DMS153 treated with DMSO at 0.1 percent for 48 hours (cell line): ENCODE results near the gene NUP160.
"Not testable (repeated sequence)": the region's sequence is repeated elsewhere in the genome, so short reads cannot be mapped to it uniquely, and the experiment has no call there.

Experiments used
- DNase-seq: peaks from one replicate; lab custom pipeline; 2025; ENCODE audit not compliant: unreplicated experiment; lab: John Stamatoyannopoulos, UW

The NUP160 gene, protein sequence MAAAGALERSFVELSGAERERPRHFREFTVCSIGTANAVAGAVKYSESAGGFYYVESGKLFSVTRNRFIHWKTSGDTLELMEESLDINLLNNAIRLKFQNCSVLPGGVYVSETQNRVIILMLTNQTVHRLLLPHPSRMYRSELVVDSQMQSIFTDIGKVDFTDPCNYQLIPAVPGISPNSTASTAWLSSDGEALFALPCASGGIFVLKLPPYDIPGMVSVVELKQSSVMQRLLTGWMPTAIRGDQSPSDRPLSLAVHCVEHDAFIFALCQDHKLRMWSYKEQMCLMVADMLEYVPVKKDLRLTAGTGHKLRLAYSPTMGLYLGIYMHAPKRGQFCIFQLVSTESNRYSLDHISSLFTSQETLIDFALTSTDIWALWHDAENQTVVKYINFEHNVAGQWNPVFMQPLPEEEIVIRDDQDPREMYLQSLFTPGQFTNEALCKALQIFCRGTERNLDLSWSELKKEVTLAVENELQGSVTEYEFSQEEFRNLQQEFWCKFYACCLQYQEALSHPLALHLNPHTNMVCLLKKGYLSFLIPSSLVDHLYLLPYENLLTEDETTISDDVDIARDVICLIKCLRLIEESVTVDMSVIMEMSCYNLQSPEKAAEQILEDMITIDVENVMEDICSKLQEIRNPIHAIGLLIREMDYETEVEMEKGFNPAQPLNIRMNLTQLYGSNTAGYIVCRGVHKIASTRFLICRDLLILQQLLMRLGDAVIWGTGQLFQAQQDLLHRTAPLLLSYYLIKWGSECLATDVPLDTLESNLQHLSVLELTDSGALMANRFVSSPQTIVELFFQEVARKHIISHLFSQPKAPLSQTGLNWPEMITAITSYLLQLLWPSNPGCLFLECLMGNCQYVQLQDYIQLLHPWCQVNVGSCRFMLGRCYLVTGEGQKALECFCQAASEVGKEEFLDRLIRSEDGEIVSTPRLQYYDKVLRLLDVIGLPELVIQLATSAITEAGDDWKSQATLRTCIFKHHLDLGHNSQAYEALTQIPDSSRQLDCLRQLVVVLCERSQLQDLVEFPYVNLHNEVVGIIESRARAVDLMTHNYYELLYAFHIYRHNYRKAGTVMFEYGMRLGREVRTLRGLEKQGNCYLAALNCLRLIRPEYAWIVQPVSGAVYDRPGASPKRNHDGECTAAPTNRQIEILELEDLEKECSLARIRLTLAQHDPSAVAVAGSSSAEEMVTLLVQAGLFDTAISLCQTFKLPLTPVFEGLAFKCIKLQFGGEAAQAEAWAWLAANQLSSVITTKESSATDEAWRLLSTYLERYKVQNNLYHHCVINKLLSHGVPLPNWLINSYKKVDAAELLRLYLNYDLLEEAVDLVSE (N-terminal part only)

DNA sequence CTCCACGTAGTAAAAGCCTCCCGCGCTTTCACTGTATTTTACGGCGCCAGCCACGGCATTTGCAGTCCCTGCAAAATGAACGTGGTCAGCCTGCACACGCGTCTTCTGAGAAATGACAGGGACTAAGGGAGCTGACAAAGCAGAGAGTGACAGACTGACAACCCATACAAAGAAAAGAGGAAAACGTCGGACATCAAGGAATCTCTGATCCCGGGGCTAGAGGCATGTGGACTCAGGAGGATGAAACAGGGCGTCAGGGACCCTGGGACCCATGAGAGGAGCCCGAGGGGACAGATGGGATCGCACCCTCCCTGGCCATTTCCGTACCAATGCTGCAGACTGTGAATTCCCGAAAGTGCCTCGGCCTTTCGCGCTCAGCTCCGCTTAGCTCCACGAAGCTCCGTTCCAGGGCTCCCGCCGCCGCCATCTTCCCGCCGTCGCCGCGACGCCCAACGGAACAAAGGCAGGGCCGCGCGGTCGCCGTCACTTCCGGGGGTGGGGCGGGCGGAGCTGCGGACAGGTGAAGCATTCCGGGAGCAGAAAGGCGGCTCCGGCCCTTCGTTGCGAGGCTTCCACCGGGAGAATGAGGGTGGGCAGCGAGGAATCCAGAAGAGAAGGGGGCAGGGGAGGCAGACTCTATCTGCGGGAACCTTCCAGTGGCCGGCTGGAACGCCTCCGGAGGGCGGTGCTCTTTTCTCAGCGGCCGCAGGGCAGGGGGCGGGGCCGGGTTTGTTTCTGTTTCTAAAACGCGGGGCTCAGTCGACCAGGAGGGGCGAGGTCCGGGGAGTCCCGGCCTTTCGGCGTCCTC lies at the start of gene NUP160:
Gene NUP160, minus strand, starts transcription at position 459 of the 808 bp plus-strand sequence. Its CDS starts 32 bp downstream, at position 427.
- DNase-seq: peak; percentile 54

DNA sequence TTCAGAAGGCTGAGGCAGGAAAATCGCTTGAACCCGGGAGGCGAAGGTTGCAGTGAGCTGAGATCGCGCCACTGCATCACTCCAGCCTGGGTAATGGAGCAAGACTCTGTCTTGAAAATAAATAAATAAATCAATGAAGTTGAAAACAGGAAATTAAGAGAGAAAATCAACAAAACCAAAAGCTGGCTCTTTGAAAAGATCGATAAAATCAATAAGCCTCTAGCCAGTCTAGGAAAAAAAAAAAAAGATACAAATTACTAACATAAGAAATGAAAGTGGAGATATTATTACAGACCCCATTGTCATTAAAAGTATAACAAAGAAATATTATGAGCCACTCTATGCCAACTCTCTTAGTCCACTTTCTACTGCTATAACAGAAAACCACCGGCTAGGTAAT lies 48.0 kb upstream of the NUP160 start:
- DNase-seq: no peak

DNA sequence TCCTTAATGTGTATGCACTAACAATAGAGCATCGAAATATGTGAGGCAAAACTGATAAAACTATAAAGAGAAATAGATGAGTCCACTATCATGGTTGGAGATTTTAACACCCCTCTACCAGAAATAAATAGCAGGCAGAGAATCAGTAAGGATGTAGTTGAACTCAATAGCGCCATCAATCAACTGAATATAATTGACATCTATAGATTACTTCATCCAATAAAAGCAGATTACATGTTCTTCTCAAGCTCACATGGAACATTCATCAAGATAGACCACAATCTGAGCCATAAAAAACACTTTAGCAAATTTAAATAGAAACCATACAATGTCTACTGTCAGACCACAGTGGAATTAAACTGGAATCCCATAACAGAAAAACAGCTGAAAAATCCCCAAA lies 46.9 kb upstream of the NUP160 start:
- no peak for DNase-seq

DNA sequence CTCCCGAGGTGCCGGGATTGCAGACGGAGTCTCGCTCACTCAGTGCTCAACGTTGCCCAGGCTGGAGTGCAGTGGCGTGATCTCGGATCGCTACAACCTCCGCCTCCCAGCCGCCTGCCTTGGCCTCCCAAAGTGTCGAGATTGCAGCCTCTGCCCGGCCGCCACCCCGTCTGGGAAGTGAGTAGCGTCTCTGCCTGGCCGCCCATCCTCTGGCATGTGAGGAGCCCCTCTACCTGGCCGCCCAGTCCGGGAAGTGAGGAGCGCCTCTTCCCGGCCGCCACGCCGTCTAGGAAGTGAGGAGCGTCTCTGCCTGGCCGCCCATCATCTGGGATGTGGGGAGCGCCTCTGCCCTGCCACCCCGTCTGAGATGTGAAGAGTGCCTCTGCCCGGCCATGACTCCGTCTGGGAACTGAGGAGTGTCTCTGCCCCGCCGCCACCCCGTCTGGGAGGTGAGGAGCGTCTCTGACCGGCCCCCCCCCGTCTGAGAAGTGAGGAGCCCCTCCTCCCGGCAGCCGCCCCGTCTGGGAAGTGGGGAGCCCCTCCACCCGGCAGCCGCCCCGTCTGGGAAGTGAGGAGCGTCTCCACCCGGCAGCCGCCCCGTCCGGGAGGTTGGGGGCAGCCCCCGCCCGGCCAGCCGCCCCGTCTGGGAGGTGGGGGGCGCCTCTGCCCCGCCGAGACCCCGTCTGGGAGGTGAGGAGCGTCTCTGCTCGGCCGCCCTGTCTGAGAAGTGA lies 44.6 kb upstream of the NUP160 start:
- not testable (repeated sequence) for DNase-seq

DNA sequence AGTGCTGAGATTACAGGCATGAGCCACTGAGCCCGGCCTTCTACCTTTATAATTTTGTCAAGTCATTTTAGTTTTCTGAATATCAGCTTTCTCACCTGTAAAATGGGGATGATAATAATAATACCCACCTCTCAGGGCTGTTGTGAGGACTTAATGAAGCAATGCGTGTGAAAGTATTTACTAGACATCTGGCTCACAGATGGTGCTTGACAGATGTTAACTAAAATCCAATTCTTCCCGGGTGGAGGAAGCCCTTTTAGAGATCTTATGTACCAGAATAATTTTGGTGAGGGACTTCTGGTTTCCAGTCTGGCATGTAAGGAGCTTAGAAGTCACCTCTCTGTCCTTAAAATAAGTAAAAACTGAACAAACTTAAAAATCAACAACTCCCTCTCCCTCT lies 43.7 kb upstream of the NUP160 start:
- no peak for DNase-seq

DNA sequence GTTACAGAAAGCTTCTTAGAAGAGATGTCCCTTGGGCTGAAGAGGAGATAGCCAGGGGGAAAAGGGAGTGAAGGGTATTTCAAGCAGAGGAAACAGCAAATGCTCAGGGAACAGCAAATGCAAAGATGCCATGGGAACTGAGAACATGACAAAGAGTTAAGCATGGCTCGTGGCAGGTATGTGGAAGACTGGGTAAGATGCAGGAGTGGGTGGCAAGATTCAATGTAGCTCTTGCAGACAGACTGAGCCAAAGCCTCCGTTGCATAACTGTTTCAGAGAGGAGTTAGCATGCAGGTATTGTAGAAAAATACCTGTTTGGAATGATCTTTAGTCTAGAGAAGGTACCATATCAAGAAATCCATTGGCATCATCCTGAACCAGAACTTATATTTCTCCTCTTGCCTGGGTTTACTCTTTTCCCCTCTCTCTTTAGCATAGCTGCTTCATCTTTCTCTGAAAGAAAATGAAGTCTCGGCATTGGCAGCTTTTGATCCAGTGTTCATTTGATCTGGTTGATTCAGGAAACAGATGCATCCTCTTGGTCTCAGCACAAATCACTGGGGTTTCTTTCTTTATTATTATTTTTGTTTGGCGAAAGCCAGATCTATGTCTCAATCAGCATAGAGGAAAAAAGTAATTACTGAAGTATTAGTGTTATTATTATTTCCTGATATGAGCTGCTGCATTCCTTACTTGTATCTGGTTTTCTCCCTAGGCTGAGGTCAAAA lies 41.7 kb upstream of the NUP160 start:
- no peak for DNase-seq

DNA sequence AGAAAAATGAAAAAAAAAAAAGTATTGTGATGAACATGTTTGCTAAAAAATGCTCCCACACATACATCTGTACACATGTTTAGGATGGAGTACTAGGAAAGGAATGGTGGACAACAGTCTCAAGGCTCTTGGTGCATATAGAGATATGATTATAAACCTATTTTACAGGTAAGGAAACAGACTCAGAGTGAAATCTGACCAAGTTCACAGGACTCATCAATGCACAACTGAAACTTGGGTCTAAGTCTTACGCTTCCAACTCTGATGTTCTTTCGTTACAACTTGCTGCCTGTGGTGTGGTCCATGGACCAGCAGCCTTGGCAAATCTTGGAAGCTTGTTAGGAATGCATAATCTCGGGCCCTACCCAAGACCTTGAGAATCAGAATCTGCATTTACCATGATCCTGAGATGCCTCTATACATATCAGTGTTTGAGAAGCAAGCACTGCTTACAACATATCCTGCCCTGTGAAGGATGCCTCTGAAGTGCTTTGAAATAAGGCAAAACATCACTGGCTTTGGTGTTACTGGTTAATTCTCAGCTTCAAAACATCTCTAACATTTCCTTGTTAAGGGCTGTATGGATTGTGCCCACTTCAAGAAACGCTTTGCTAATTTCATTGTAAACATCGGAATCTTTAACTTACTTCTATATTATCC lies 39.9 kb upstream of the NUP160 start:
- no peak for DNase-seq

DNA sequence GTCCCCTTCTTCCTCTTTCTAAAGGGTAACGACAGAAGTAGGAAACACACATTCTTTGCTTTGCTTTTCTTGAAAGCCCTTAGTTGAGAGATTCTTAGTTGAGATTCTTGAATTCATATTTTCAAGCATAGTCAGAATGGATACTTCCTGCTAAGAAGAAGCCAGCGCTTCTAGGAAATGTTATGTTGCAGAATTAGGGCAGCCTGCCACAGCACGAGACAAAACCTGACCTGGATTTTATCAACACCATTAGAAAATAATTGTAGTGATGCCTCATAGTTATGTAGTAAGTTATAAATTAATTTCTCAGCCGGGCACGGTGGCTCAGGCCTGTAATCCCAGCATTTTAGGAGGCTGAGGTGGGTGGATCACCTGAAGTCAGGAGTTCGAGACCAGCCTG lies 37.9 kb upstream of the NUP160 start:
- no peak for DNase-seq

DNA sequence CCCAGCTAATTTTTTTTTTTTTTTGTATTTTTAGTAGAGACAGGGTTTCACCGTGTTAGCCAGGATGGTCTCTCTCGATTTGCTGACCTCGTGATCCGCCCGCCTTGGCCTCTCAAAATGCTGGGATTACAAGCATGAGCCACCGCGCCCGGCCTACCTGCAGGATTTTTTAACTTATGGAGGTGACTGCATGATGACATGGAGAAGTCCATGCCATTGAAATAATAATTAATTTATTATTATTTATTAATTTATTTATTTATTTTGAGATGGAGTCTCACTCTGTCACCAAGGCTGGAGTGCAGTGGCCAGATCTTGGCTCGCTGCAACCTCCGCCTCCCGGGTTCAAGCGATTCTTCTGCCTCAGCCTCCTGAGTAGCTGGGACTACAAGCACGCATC lies 34.3 kb upstream of the NUP160 start:
- not testable (repeated sequence) for DNase-seq

DNA sequence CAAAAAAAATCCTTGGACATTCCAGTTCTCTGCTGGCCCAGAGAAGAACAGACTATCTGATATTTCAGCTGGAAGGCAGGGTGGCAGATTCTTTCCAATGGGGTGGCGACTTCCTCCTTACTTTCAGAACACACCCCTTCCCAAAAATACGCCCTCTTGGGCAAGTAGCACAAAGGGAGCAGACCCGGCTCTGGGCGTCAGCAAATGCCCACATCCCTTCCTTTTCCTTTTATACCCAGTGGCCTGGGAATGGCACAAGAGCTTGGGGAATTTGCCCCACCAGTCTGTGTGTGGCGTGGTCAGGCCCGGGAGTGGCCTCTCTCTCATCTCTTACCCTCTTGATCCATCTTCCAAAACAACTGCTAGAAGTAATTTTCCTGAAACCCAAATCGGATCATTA lies 33.0 kb upstream of the NUP160 start:
- no peak for DNase-seq

DNA sequence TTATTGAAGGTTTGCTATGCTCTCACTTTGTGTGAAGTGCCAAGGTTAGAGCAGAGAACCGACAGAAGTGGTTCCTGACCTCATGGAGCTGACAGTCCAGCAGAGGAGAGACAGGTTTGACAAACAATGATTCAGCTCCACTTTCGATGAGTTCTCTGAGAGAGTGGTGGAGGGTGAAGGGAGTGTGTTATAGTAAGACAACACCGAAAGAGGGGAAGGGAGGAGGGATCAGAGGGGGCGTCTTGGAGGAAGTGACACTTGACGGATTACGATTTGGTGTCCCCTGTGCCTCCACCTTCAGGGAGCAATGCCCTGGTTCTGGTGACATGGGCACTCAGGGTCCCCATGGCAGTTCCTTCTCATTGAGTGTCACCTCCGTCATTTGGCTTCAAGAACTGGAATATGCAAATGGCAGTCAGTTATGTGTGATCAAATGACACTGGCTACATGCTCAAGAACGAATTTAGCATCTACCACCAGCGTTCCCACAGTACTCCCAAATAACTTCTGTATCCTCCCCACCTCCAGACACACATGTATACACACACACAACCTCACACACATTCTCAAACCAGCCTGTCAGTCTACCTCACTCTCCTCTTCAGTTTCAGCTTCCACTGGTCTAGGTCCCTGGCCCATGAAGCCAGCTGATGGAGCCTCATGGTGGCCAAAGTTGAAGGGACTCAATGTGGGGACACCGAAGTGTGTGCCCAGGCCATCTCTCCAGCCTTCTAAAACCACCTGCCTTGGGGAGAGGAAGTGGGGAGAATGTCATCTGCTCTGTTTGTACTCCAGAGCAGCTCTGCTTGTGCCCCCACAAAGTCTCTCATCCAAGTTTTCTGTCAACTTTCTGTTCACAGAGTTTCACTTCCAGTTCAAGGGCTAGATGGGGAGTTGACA lies 31.4 kb upstream of the NUP160 start:
- DNase-seq: no peak

DNA sequence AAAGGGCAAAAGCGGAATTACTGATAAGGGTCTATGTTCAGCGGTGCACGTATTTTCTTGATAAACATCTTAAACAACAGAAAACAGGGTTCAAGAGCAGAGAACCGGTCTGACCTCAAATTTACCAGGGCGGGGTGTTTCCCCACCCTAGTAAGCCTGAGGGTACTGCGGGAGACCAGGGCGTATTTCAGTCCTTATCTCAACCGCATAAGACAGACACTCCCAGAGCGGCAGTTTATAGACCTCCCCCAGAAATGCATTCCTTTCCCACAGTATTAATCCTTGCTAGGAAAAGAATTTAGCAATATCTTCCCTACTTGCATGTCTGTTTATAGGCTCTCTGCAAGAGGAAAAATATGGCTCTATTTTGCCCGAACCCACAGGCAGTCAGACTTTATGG lies 27.7 kb upstream of the NUP160 start:
- DNase-seq: not testable (repeated sequence)

DNA sequence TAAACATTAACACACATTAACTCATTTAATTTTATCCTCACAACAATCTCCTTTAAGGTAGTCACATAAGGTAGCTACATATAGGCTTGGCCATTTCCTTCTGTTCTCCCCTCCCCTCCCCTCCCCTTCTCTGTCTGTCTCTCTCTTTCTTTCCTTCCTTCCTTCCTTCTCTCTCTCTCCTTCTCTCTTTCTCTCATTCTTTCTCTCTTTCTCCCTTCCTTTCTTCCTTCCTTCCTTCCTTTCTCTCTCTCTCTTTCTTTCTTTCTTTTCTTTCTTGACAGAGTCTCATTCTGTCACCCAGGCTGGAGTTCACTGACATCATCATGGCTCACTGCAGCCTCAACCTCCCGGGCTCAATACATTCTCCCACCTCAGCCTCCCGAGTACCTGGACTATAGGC lies 22.3 kb upstream of the NUP160 start:
- DNase-seq: no peak

DNA sequence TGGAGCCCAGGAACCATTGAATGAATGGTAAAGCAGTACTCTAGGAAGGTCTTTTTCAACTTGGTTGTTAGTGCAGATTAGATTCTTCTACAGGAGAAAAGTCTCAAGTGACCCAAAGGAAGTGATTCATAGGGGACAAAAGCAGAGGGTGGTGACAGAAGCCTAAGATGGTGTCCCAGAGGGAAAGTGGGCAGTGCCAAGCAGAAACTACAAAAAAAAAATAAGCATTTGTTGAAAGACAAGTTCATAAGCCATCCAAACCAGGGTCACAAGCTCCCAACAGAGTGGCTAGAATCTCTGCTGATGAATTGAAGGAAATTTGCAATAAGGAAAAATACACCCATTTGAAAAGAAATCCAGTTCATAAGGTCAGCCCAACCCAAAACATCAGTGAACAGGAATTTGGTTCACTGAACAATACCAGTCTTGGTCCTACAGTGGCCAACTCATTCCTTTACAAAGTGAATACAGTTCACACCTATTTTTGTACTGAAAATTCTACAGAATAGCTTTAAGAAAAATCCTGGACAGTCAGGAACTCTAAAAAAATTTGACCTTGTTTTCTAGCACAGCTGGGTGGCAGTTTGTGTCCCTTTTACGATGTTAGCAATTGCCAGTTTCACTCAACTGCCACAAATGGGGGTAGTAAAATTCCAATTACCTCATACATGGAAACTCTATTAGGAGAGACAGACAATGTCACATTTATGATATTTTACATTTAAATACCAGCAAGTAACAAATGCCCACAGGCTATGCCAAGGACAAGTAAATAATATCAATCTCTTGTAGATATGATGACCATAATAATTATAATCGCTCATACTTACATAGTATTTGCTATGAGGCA lies 21.6 kb upstream of the NUP160 start:
- DNase-seq: no peak

DNA sequence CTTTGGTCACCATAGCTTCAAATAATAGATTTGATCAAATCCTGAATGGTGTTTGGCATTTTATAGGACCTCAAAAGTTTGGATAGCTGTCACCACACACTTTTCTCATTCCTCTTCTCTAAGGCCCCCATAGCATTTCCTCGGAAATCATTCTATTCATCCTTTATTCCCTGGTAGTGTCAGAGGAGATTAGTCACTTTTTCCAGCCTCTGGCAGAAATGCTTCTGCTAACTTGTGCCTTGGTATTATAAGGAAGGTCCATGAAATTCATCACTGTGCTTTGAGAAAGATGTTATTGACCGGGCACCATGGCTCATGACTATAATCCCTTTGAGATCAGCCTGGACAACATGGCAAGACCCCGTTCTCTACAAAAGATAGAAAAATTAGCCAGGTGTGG lies 19.7 kb upstream of the NUP160 start:
- no peak for DNase-seq

DNA sequence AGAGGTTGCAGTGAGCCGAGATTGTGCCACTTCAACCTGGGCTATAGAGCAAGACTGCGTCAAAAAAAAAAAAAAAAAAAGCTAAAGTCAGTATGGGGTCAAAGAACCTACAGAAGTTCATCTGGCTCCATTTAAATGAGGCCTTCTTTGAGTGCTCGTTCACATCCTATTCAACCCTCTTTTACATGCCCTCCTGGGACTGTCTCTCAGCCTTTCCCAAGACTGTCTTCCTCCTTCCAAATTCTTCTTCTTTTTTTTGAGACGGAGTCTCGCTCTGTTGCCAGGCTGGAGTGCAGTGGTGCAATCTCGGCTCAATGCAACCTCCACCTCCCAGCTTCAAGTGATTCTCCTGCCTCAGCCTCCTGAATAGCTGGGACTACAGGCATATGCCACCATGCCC lies 18.7 kb upstream of the NUP160 start:
- not testable (repeated sequence) for DNase-seq

DNA sequence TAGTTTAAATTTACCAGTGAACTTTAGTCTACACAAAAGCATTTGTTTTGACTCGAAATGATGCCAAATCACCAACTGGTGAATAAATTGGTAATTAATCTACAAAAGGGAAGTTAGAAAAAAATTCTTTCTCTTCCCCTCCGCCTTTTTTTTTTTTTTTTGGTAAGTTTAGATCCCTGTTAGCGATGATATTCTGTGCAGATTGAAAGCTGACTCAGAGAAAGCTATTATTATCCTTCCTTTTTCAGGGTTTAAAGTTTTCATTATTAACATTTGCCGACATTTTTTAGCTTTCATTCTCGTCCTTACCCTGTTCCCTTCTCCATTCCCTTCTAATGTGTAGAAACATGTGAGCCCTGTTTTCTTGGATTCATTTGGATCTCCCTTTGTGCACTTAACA lies 16.8 kb upstream of the NUP160 start:
- no peak for DNase-seq
